Hepatocyte (in vitro differentiated cells): ENCODE results near the gene ABCC10. TPM values are rescaled to one million over a fixed set of nuclear protein-coding genes. Genes with fewer than 3 reads are reported as not detected.
A peak's percentile ranks its signal among the peaks of the same experiment; 100 is the strongest.
"Not testable (repeated sequence)": the region's sequence is repeated elsewhere in the genome, so short reads cannot be mapped to it uniquely, and the experiment has no call there.

ENCODE experiments used
- DNase-seq: peaks from one replicate; pipeline ENCODE4 v3.0.0-alpha.2; 2016; ENCODE audit warnings: low spot score
- H2AFZ ChIP-seq: fragments of 200-600 bp; sonication (generic); 2 replicates; pipeline ENCODE4 v1.6.0; 2016; ENCODE audit warnings: antibody characterized with exemption, mild to moderate bottlenecking
- H3K27ac ChIP-seq: fragments of 200-600 bp; sonication (generic); 2 replicates; pipeline ENCODE4 v1.5.1; 2016; ENCODE audit warnings: mild to moderate bottlenecking
- H3K27me3 ChIP-seq: fragments of 200-600 bp; sonication (generic); 2 replicates; pipeline ENCODE4 v1.6.1; 2016
- H3K36me3 ChIP-seq: fragments of 200-600 bp; sonication (generic); replicated peaks from 2 replicates; pipeline ENCODE4 v1.5.1; 2016; ENCODE audit warnings: low read depth; ENCODE audit not compliant: insufficient read depth
- H3K4me1 ChIP-seq: fragments of 200-600 bp; sonication (generic); 2 replicates; pipeline ENCODE4 v1.5.1; 2016; ENCODE audit warnings: mild to moderate bottlenecking, moderate library complexity; ENCODE audit not compliant: insufficient read depth
- H3K4me2 ChIP-seq: fragments of 200-600 bp; sonication (generic); 2 replicates; pipeline ENCODE4 v1.6.0; 2016
- H3K4me3 ChIP-seq: fragments of 200-600 bp; sonication (generic); 2 replicates; pipeline ENCODE4 v1.5.1; 2016; ENCODE audit warnings: mild to moderate bottlenecking
- H3K79me2 ChIP-seq: fragments of 200-600 bp; sonication (generic); 2 replicates; pipeline ENCODE4 v1.6.0; 2017; ENCODE audit warnings: mild to moderate bottlenecking
- H3K9me2 ChIP-seq: fragments of 200-600 bp; sonication (generic); replicated peaks from 2 replicates; pipeline ENCODE4 v1.6.0; 2017; ENCODE audit warnings: mild to moderate bottlenecking; ENCODE audit not compliant: insufficient read depth
- H3K9me3 ChIP-seq: fragments of 200-600 bp; sonication (generic); 2 replicates; pipeline ENCODE4 v1.5.1; 2016; ENCODE audit warnings: low read depth, mild to moderate bottlenecking
- H4K20me1 ChIP-seq: fragments of 200-600 bp; sonication (generic); 2 replicates; pipeline ENCODE4 v1.6.0; 2016; ENCODE audit warnings: mild to moderate bottlenecking; ENCODE audit not compliant: insufficient read depth, poor library complexity, severe bottlenecking
- CTCF ChIP-seq: fragments of 200-600 bp; sonication (generic); IDR thresholded peaks from 2 replicates; pipeline ENCODE4 v1.5.1; 2016; ENCODE audit warnings: antibody characterized with exemption, mild to moderate bottlenecking; ENCODE audit not compliant: poor library complexity
- EZH2 ChIP-seq: fragments of 200-600 bp; sonication (generic); IDR thresholded peaks from 2 replicates; pipeline ENCODE4 v1.6.1; 2016; ENCODE audit warnings: antibody characterized with exemption, mild to moderate bottlenecking, borderline replicate concordance
- EZH2phosphoT487 ChIP-seq: fragments of 200-600 bp; sonication (generic); IDR thresholded peaks from one replicate; pipeline ENCODE4 v1.6.1; 2018; ENCODE audit warnings: antibody characterized with exemption, mild to moderate bottlenecking, low read depth, moderate library complexity; ENCODE audit not compliant: unreplicated experiment, severe bottlenecking
- WGBS: methylation state at CpG from one replicate; pipeline ENCODE4 v1.1.6; 2016; ENCODE audit warnings: low lambda C conversion rate; ENCODE audit errors: missing lambda C conversion rate; 5-methylcytosine and 5-hydroxymethylcytosine counted together
- polyA plus RNA-seq: library from polyadenylated mRNA; unstranded; fragments of >200 nt; fragmentation: Nextera tagmentation; extraction: Ambion mirVana; gene quantifications from 2 replicates; pipeline ENCODE4 v1.2.1, GENCODE V29; 2016
- total RNA-seq: library from RNA; depleted of rRNA; stranded (reverse); fragments of >200 nt; gene quantifications from 2 replicates; pipeline ENCODE4 v1.2.3, GENCODE V29; 2014

Gene ABCC10
- total and polyA plus RNA-seq, 2 experiments from 2014 or later, result 16.7 to 33.3 TPM

GRCh38 chr6:43421831-43422230 lies 5.5 kb upstream of the ABCC10 start:
- Histone ChIP-seq H3K4me2 (no peak overlapping the region), H4K20me1 (no peaks in the 10 kb centered on the region), H3K9me3 (no peaks in the 10 kb centered on the region), H3K79me2 (no peaks in the 10 kb centered on the region), H3K9me2 (no peaks in the 10 kb centered on the region), H3K4me1 (no peaks in the 10 kb centered on the region), H3K27ac (peak overlapping the region; percentile 73), H2AFZ (no peak overlapping the region), H3K36me3 (no peaks in the 10 kb centered on the region), H3K4me3 (no peak overlapping the region), H3K27me3 (no peaks in the 10 kb centered on the region)
- no peak for DNase-seq
- 64% methylated on average over 3 of the region's 3 CpGs for WGBS
- no peak for TF ChIP-seq EZH2
- TF ChIP-seq EZH2phosphoT487, result no peak
- TF ChIP-seq CTCF, result no peak

DNA sequence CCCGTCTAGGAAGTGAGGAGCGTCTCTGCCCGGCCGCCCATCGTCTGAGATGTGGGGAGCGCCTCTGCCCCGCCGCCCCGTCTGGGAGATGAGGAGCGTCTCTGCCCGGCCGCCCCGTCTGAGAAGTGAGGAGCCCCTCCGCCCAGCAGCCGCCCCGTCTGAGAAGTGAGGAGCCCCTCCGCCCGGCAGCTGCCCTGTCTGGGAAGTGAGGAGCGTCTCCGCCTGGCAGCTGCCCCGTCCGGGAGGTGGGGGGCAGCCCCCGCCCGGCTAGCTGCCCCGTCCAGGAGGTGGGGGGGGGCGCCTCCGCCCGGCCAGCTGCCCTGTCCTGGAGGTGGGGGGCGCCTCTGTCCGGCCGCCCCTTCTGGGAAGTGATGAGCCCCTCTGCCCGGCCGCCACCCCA lies 2.3 kb upstream of the ABCC10 start:
- H3K4me2 ChIP-seq, H3K27ac ChIP-seq, H3K27me3 ChIP-seq, H3K36me3 ChIP-seq, H3K9me2 ChIP-seq, DNase-seq, H4K20me1 ChIP-seq, H3K4me3 ChIP-seq, H3K9me3 ChIP-seq, H2AFZ ChIP-seq: not testable (repeated sequence)
- 99% methylated on average over 12 of the region's 33 CpGs for WGBS
- peaks cover 21% of the 10 kb centered on the region for H3K79me2 ChIP-seq
- H3K4me1 ChIP-seq, result peaks cover 16% of the 10 kb centered on the region

GRCh38 chr6:43426928-43427405 lies 374 bp upstream of the ABCC10 start:
- TF ChIP-seq EZH2phosphoT487, result no peak
- TF ChIP-seq CTCF, result no peak
- TF ChIP-seq EZH2, result no peak
- H3K4me2 ChIP-seq, result peak overlapping the region; percentile 90
- no peak for DNase-seq
- H3K27ac ChIP-seq, result peak overlapping the region; percentile 83
- peaks cover 16% of the 10 kb centered on the region for H3K4me1 ChIP-seq
- no peaks in the 10 kb centered on the region for H4K20me1 ChIP-seq
- 62% methylated on average over 21 of the region's 23 CpGs for WGBS
- H2AFZ ChIP-seq, result peak overlapping the region; percentile 95
- H3K4me3 ChIP-seq, result no peak overlapping the region
- no peaks in the 10 kb centered on the region for H3K27me3 ChIP-seq
- no peaks in the 10 kb centered on the region for H3K9me3 ChIP-seq
- no peaks in the 10 kb centered on the region for H3K9me2 ChIP-seq
- H3K79me2 ChIP-seq, result peaks cover 31% of the 10 kb centered on the region
- H3K36me3 ChIP-seq, result no peaks in the 10 kb centered on the region

DNA sequence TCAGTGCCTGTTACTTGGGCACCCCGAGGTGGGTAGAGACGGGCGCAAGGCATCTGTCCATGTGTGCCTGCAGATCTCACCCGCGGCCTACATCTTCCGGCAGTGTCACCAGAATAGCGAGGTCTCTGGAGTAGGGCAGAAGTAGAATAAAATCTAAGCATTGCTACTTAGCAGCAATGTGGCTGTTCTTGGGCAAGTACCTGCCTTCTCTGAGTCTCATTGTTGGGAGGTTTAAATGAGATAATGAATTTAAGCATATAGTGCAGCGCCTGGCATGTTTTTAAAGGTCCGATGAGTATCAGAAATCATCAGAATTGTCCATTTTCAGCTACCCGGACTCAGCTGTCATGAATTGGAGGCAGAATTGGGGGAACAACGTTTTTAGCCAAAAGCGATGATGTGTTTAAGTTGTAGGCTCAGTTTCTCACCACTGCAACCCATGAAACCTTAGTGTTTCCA lies 800 bp downstream of the ABCC10 start:
- Histone ChIP-seq H2AFZ (peak overlapping the region; percentile 66), H3K27me3 (no peaks in the 10 kb centered on the region), H3K9me2 (no peaks in the 10 kb centered on the region), H3K79me2 (peaks cover 31% of the 10 kb centered on the region), H3K36me3 (no peaks in the 10 kb centered on the region), H4K20me1 (no peaks in the 10 kb centered on the region), H3K4me3 (peak overlapping the region; percentile 62), H3K27ac (peak overlapping the region; percentile 83), H3K4me2 (peak overlapping the region; percentile 90), H3K4me1 (peaks cover 16% of the 10 kb centered on the region), H3K9me3 (no peaks in the 10 kb centered on the region)
- TF ChIP-seq EZH2phosphoT487 (no peak), EZH2 (no peak), CTCF (no peak)
- 19% methylated on average over 12 of the region's 12 CpGs for WGBS
- no peak for DNase-seq
